NCI-H524 treated with DMSO at 0.1 percent for 48 hours (cell line): ENCODE data around the gene KRT6B.
"Not testable (repeated sequence)": the region's sequence is repeated elsewhere in the genome, so short reads cannot be mapped to it uniquely, and the experiment has no call there.

Experiments used
- DNase-seq: peaks from one replicate; lab custom pipeline; 2025; lab: John Stamatoyannopoulos, UW

Gene KRT6B

DNA sequence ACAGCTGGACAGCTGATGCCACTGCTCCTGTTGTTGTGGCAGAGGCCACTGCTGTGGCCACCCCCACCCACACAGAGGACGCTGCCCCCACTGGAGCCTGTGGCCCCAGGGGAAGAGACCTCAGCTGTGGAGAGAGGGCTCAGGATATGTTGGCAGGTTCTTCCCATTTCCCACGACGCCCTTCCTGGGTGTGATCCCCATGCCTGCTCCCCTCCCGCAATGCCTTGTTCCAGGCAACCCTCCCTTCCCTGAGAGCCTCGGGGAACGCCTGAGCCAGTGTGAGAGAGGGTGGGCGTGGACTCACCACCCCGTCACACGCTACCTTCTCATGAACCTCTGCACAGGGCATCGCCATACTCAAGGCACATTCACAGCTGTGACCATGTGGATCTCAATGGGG, 40.1 kb downstream of the KRT6B start:
- no peak for DNase-seq

DNA sequence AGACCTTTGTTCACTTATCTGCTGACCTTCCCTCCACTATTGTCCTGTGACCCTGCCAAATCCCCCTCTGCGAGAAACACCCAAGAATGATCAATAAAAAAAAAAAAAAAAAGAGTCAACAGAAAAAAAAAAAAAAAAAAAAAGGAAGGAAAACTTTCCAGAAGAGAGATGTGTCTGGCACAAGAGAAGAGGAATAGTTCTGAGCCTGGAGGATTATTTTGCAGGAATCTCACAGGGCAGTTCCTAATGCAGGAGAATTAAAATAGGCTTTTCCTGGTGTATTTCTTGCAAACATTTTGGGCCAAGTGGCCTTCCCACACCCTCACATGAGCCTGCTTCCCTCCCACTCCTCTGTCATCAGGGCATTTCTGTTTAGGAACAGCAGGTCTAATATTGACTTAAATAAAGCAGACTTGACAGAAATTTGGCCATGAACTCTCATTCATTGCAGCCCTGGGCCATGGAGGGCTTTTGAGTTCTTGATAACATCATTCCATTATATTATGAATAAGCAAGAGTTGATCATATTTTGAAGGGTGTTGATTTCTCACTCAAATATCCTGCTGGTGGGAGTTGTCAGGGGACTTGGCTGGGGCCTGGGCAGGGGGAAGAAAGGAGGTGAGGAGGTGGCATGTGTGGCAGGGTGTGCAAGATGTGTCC, 41.2 kb downstream of the KRT6B start:
- not testable (repeated sequence) for DNase-seq

DNA sequence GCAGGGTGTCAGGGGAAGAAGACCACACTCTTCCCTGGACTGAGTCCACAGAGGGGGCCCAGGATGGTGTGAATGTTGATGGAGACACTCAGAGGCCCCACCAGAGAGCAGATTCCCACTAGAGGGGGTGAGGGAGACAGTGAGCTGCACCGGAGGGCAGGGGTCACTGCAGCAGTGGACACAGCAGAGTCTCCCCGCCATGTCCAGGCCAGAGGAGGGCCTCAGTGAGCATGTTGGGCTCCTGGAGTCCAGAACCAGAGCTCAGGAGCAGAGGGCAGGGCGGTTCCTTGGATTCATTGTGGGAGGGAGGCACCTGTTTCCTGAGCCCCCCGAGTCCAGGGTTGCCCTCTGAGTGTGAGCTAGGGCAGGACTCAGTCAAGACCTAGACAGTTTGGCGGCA, 44.0 kb downstream of the KRT6B start:
- DNase-seq, result no peak

DNA sequence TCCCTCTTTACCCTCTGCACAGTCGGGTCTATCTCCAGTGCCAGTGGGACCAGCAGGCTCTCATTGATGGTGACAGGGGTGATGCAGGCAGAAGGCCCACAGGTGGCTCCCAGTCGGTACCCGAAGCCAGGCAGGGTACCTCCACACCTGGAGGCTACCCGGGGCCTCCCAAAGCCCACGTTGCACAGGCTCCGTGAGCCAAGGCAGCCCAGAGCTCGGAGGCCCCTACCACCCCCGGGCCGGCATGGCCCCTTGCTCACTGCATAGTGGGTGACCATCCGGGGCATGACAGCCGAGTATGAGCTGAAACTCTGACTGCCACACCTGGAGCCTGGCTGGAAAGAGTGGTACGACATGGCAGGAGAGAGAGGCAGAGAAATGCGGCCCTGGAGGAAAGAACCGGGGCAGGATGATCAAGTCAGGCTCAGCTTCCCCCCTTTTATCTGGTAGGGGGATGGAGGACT, 46.0 kb downstream of the KRT6B start, which contains the start of gene KRT82:
Gene KRT82 (minus strand): TSS at position 414 of the 464 bp plus-strand sequence. CDS start 58 bp downstream, at position 356.
- no peak for DNase-seq

DNA sequence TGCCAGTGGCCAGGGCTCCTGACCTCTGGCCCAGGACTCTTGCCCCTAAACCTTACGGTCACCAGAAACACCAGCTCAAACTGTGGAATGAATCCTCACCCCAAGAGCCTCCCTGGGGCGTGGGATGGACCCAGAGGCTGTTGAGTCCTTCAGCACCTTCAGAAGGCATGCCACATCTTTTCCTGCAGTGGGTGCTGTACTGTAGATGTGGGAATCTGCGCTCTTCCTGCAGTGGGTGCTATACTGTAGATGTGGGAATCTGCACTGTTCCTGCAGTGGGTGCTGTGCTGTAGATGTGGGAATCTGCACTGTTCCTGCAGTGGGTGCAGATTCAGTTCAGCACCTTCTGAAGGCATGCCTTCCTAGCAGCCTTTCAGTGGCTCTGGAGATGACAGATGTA, 47.0 kb downstream of the KRT6B start:
- no peak for DNase-seq

DNA sequence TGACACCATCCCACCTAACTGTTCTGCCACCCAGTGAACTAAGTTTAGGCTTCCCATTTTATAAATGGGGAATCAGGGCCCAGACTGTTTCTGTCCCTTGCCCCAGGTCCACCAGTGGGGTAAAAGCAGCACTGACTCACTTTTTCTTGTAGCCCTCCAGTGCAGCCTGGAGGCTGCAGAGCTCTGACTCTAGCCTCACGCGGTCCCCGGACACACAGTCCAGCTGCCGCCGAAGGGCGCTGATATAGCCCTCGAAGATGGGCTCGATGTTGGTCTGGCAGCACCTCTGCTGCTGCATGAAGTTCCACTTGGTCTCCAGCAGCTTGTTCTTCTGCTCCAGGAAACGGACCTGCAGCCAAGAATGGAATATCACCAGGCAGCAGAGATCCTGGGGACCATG, 48.4 kb downstream of the KRT6B start:
- no peak for DNase-seq

DNA sequence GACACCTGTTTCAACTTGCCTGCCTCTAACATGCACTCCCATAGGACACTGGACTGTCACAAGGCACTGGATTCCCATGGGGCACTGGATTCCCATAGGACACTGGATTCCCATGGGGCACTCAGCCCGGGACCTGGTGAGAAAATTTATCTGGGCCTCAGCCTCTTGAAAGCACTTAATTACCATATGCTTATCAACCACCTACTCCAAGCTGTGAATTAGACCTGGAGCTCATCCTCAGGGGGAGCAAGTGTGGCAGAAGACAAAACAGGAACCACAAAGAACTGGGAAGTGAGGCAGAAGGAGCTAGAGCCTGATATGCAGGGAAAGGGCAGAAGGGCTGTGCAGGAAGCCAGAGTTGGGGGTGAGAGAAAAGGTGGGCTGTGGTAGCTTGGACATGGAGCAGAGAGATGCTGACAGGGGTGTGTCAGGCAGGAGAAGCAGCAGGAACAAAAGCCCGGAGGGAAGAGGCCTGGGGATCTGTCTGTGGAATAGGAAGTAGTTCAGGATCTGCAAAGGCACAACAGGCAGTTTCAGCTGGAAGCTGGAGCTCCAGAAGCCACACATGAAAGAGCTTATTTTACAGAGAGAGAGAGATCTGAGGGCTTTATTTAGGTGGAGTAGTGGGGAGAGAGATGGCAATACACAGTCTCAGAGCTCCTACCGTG, 48.9 kb downstream of the KRT6B start:
- no peak for DNase-seq

DNA sequence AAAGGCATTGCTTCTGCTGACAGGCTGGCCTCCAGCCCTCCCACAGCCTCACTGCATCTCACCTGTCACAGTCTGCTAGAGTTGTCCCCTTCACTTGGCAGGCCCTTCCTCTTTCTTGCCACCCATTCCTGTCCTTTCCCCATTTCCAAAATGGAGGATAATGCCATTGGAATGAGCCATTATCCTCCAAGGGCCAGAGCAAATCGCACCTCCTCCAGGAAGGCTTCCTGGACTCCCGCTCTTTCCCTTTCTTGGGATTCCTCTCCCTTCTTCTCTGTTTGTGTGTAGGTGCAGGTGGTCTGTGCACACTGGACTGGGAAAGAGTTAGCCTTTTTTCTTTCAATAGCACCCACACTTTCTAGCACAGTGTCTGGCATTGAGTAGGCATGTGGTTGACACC, 49.6 kb downstream of the KRT6B start:
- no peak for DNase-seq

DNA sequence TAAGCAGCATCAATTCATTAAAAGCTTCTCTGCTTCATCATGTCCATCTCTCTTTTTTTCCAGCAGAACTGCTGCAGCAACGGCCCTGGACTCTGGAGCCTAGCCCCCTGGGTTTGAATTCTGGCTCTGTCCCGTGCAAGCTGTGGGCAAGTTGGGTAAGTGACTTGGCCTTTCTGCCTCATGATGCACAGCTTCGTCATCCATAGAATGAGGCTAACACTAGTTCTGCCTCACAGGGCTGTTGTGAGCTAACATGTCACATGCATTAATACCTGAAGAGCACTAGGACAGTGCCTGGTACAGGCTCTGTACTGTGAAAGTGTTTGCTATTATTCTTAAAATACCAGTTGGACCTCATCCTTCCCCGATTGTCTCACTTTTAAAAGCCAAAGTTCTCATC, 50.0 kb downstream of the KRT6B start:
- no peak for DNase-seq

DNA sequence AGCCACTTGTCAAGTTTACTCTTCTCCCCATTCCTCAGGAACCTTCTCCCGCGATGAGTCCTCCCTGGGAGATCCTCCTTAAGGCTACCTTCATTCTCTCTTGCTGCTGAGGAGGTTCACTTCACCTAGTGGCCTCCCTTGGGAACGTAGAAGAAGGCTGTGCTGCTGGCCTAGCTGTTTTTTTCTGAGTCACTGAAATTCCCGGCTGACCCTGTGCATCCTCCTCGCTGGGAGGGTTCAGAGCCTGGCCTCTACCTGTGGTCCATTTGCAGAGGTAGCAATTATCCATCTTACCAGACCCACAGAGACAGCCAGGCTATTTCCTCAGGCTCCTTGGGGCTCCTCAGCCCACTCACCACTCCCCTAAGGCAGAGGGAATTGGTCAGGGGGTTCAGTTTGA, 50.4 kb downstream of the KRT6B start:
- no peak for DNase-seq

DNA sequence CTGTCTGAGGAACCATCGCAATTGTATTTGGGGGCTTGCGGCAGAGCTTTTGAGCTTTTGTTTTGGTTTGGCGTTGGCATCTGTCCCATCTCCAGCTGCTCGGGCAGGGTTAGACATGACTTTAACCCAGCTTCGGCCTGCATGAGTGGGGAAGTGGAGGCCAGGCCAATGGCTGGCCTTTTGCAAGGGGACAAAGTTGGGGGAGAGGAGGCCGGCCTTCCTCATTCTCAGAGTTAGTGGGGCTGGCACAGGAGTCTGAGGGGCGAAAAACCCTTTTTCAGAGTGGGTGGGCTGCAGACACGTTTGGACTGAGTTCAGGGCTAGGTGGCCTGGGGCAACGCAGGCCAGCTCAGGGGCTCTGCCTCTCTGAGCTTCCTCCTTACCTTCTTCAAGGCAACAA, 51.0 kb downstream of the KRT6B start:
- DNase-seq, result no peak

DNA sequence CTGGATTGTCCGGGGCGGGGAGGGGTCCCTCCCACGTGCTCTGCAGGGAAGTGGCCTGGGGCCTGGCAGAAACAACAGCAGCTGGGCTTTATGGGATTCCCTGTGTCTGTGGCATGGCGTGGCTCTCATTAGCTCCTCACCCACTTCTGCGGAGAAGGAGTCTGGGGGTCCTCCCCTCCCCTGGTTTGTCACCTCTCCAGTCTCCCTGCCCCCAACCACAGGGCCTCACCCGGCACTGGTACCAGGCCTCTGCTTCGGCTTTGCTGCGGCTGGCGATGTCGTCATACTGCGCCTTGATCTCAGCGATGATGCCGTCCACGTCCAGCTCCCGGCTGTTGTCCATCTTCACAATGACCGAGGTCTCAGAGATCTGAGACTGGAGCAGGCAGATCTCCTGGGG, 52.2 kb downstream of the KRT6B start:
- no peak for DNase-seq

DNA sequence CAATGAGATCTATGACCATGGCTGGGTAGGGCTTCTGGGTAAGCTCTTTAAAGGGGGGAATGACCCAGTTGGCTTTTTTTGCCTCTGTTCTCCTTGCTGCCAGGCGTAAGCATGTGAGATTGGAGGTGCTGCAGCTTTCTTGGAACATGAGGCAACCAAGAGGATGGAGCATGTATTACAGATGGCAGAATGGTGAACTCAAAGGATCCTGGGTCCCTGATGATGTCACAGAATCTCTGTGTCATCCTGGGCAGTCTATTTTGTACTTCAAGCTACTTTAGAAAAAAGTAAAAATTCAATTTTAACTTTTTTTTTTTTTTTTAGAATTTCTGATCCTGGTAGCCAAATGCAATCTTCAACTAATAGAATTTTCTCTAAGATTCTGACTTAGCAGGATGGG, 53.8 kb downstream of the KRT6B start:
- no peak for DNase-seq

DNA sequence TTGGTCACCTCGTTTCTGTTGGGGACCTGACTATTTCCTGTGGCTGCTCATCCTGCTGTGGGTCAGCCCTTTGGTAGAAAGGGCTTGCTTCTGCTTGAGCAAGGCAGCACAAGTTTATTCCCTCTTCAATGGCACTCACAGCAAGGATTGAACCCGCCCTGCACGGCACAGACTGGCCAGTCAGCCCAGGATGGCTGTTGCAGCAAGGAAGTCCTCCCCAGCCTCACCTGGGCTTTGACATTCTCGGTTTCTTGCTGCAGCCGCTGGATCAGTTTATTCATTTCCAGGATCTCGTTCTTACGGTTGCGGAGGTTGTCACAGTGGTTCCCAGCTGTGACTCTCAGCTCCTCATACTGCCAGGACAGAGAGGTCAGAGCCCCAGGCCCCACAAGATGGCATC, 55.3 kb downstream of the KRT6B start:
- DNase-seq, result no peak
